Breast epithelium (tissue), 3 donors: ENCODE data around the gene CHST7.

Experiments
- POLR2AphosphoS5 ChIP-seq, 3 donors: sonication (generic); formaldehyde crosslinking; IDR thresholded peaks; one replicate each; pipeline ENCODE4 v1.6.1; 2017; ENCODE audit warnings: antibody characterized with exemption in 3 of 3
- TF ChIP-seq, protein P1 (sequence below), 3 donors: fragments of 450-650 bp; IDR thresholded peaks; one replicate each; pipeline ENCODE4 v1.5.1; 2016 to 2017; ENCODE audit warnings: antibody characterized with exemption in 3 of 3, mild to moderate bottlenecking in 3 of 3, moderate library complexity in 3 of 3

- no peak for TF ChIP-seq POLR2AphosphoS5 (IDR thresholded peaks at IDR 0.05)
- TF ChIP-seq, protein P1, sequence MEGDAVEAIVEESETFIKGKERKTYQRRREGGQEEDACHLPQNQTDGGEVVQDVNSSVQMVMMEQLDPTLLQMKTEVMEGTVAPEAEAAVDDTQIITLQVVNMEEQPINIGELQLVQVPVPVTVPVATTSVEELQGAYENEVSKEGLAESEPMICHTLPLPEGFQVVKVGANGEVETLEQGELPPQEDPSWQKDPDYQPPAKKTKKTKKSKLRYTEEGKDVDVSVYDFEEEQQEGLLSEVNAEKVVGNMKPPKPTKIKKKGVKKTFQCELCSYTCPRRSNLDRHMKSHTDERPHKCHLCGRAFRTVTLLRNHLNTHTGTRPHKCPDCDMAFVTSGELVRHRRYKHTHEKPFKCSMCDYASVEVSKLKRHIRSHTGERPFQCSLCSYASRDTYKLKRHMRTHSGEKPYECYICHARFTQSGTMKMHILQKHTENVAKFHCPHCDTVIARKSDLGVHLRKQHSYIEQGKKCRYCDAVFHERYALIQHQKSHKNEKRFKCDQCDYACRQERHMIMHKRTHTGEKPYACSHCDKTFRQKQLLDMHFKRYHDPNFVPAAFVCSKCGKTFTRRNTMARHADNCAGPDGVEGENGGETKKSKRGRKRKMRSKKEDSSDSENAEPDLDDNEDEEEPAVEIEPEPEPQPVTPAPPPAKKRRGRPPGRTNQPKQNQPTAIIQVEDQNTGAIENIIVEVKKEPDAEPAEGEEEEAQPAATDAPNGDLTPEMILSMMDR (IDR thresholded peaks at IDR 0.05) = no peak
Measured at GRCh38 chrX:46597208-46597607, 23.6 kb downstream of the CHST7 start.
